RWPE2 (cell line): ENCODE data around the gene PLXDC1.
A peak's percentile ranks its signal among the peaks of the same experiment; 100 is the strongest.

Source experiments
- ATAC-seq: fragments of 200-7000 bp; cut with Tn5 transposase; 3 replicates; pipeline ENCODE4 v1.9.1; 2021; ENCODE audit warnings: low read depth
- DNase-seq: peaks from one replicate; pipeline ENCODE4 v3.0.0-alpha.2; 2020; ENCODE audit warnings: low spot score
- H3K27ac ChIP-seq: fragments of 450-650 bp; 2 replicates; pipeline ENCODE4 v1.5.1; 2017; ENCODE audit warnings: mild to moderate bottlenecking; ENCODE audit not compliant: poor library complexity, severe bottlenecking
- H3K27me3 ChIP-seq: fragments of 250-450 bp; sonication (Bioruptor Pico); 2 replicates; pipeline ENCODE4 v1.5.1; 2021; ENCODE audit warnings: mild to moderate bottlenecking, moderate library complexity; ENCODE audit not compliant: insufficient read depth, poor library complexity, severe bottlenecking
- H3K36me3 ChIP-seq: fragments of 250-450 bp; sonication (Bioruptor Pico); 2 replicates; pipeline ENCODE4 v1.5.1; 2020; ENCODE audit warnings: low read depth, mild to moderate bottlenecking, moderate library complexity
- H3K4me1 ChIP-seq: fragments of 250-450 bp; sonication (Bioruptor Pico); 2 replicates; pipeline ENCODE4 v1.5.1; 2021; ENCODE audit warnings: mild to moderate bottlenecking, moderate library complexity; ENCODE audit not compliant: insufficient read depth, poor library complexity, severe bottlenecking
- H3K4me3 ChIP-seq: fragments of 250-450 bp; sonication (Bioruptor Pico); 2 replicates; pipeline ENCODE4 v1.5.1; 2021; ENCODE audit warnings: mild to moderate bottlenecking, moderate library complexity; ENCODE audit not compliant: severe bottlenecking
- H3K9me3 ChIP-seq: fragments of 250-450 bp; sonication (Bioruptor Pico); 2 replicates; pipeline ENCODE4 v1.5.1; 2021; ENCODE audit warnings: mild to moderate bottlenecking, moderate library complexity; ENCODE audit not compliant: severe bottlenecking
- CTCF ChIP-seq: fragments of 450-650 bp; IDR thresholded peaks from one replicate; pipeline ENCODE4 v1.5.1; 2017; ENCODE audit warnings: mild to moderate bottlenecking, moderate library complexity; ENCODE audit not compliant: poor library complexity, severe bottlenecking

PLXDC1 gene

DNA sequence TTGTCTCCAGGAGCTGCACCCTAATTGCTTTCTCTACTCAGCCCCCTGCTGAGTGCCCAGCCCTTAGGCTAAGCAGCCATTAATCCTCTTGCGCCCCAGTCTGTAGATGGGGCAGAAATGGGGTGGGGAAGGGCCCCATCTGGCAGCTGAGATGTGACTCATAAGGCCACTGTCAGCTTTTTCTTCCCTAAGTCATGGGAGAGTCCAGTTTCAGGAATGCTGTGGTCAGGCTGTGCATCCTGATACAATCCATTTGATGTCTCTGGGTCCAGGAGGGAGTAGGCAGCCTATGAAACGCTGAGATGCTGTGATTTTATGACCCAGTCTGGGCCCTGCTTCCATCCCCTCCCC is 12.3 kb downstream of the PLXDC1 start:
- no peaks in the 10 kb centered on the region for H3K36me3 ChIP-seq
- no peak overlapping the region for H3K4me3 ChIP-seq
- H3K9me3 ChIP-seq = no peaks in the 10 kb centered on the region
- H3K4me1 ChIP-seq = peaks cover 11% of the 10 kb centered on the region
- H3K27me3 ChIP-seq = no peaks in the 10 kb centered on the region
- DNase-seq = no peak
- H3K27ac ChIP-seq = peak overlapping the region; percentile 19
- ATAC-seq = peak; percentile 90
- TF ChIP-seq CTCF = no peak

DNA sequence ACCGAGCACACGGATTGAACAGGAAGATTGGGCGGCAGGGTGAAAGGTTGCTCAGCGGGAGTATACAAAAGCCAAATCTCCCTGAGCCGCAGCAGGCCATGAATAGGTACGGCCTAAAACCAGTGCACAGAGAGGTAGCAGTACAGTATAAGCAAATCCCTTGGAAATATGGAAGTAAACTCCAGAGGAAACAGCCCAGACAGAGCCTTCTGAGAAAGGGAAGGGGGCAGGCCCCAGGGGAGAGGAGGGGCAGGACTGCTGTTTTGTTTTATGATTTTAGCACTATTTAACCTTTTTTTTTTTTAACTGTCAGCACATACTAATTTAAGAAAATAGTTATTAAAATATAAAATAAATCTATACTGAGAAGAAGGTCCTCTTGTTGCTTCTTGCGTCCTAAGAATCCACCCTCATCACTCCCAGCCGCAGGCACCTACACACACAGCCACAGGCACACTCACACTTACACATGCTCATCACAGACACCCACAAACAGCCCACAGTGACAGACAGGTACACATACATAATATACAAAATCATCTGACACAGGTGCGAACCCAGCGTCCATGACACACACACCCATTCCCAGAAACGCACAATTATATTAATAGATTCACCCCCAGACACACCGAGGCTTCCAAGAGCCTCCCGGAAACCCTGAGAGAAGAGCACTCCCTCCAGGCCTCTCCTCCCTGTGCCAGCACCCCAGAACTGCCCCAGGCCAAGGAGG is 12.8 kb downstream of the PLXDC1 start:
- H3K9me3 ChIP-seq = no peaks in the 10 kb centered on the region
- no peak overlapping the region for H3K4me3 ChIP-seq
- TF ChIP-seq CTCF = no peak
- no peaks in the 10 kb centered on the region for H3K27me3 ChIP-seq
- peak; percentile 65; the same call in 2 of the 3 replicates for ATAC-seq
- no peaks in the 10 kb centered on the region for H3K36me3 ChIP-seq
- peak overlapping the region; percentile 19 for H3K27ac ChIP-seq
- peaks cover 11% of the 10 kb centered on the region for H3K4me1 ChIP-seq
- DNase-seq = no peak

DNA sequence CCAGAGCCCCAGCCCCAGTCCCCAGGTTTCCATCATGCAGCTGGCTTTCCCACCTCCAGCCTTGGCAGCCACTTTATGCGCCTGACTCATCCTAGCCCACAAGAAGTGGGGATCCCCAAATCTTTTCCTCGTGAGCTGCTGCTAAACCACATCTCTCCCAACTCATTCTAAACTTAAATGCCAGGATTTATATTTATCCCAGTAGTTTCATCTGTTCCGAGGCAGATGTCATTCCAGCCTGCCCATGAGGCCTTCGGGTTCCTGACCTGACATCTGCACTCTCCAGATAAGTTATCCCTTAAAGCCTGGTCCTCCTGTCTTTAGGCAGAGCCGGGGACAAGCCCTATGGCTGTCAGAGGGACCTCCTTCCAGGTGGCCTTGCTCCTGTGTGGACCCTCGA is 16.6 kb downstream of the PLXDC1 start:
- no peak for DNase-seq
- Histone ChIP-seq H3K4me3 (no peak overlapping the region), H3K4me1 (peaks cover 11% of the 10 kb centered on the region), H3K9me3 (no peaks in the 10 kb centered on the region), H3K27me3 (no peaks in the 10 kb centered on the region), H3K36me3 (no peaks in the 10 kb centered on the region), H3K27ac (no peak overlapping the region)
- TF ChIP-seq CTCF = no peak
- ATAC-seq = no peak

GRCh38 chr17:39132192-39132610 is 19.2 kb downstream of the PLXDC1 start:
- H3K9me3 ChIP-seq = no peaks in the 10 kb centered on the region
- no peak overlapping the region for H3K27ac ChIP-seq
- H3K4me3 ChIP-seq = no peak overlapping the region
- ATAC-seq = no peak
- no peaks in the 10 kb centered on the region for H3K36me3 ChIP-seq
- TF ChIP-seq CTCF = no peak
- DNase-seq = no peak
- H3K27me3 ChIP-seq = no peaks in the 10 kb centered on the region
- H3K4me1 ChIP-seq = no peaks in the 10 kb centered on the region

- Histone ChIP-seq H3K27ac (no peak overlapping the region), H3K27me3 (no peaks in the 10 kb centered on the region), H3K36me3 (no peaks in the 10 kb centered on the region), H3K4me1 (no peaks in the 10 kb centered on the region), H3K4me3 (no peak overlapping the region), H3K9me3 (no peaks in the 10 kb centered on the region)
- no peak for TF ChIP-seq CTCF
- ATAC-seq = no peak
- no peak for DNase-seq
Measured at GRCh38 chr17:39131616-39132015, 19.8 kb downstream of the PLXDC1 start.
